ENCODE results near the gene CPED1. TPM values are rescaled to one million over a fixed set of nuclear protein-coding genes. Genes with fewer than 3 reads are reported as not detected.

The CPED1 gene
- total RNA-seq, 1 donor from 2014 or later, result 0.09 TPM

GRCh38 chr7:121160150-121161008 lies 171.9 kb downstream of the CPED1 start:
- H3K36me3 Mint-ChIP-seq (ENCODE audit: low read depth), result peaks cover 6% of the 10 kb centered on the region

GRCh38 chr7:121163699-121164098 lies 175.2 kb downstream of the CPED1 start:
- no peak for TF ChIP-seq CTCF (IDR thresholded peaks at IDR 0.05)
- H3K27ac Mint-ChIP-seq, result peak overlapping the region; percentile 20
- no peaks in the 10 kb centered on the region for H3K9me3 Mint-ChIP-seq
- ChIA-PET POLR2A (interaction anchor here (2.9 kb wide), 1 partner anchor 166 kb away, joined by 9 read pairs; no protein-coding TSS in a partner anchor), CTCF (interaction anchor here (0.9 to 2.7 kb wide), 12 partner anchors 28 to 204 kb away, joined by 3 to 15 read pairs (median 4); partner anchors contain the start of gene CPED1)
- no peak for DNase-seq
- H3K27me3 Mint-ChIP-seq, result no peaks in the 10 kb centered on the region
- peaks cover 40% of the 10 kb centered on the region for H3K4me1 Mint-ChIP-seq
- H3K36me3 Mint-ChIP-seq (ENCODE audit: low read depth), result peaks cover 4% of the 10 kb centered on the region
- peak; percentile 37 for ATAC-seq (ENCODE audit: low read depth)
- H3K4me3 Mint-ChIP-seq, result no peak overlapping the region
- intact Hi-C loops (cut with micrococcal nuclease), result loop anchor here (1.0 to 5.0 kb wide), 5 partner anchors 8 to 174 kb away; no protein-coding TSS in a partner anchor

More at GRCh38 chr7:121160150-121161008, 171.9 kb downstream of the CPED1 start:
- peaks cover 27% of the 10 kb centered on the region for H3K4me1 Mint-ChIP-seq
- no peaks in the 10 kb centered on the region for H3K27me3 Mint-ChIP-seq
- DNase-seq (no peak), ATAC-seq (ENCODE audit: low read depth) (no peak)
- no peak overlapping the region for H3K4me3 Mint-ChIP-seq
- H3K9me3 Mint-ChIP-seq, result peaks cover 8% of the 10 kb centered on the region
- intact Hi-C loops (cut with micrococcal nuclease), result loop anchor here (5.0 kb wide), 1 partner anchor 33 kb away; no protein-coding TSS in a partner anchor
- no peak overlapping the region for H3K27ac Mint-ChIP-seq
- POLR2A ChIA-PET, result no interaction called here
- CTCF ChIA-PET, result interaction anchor here (0.9 to 1.0 kb wide), 2 partner anchors 177 to 208 kb away, joined by 4 read pairs; no protein-coding TSS in a partner anchor
- no peak for TF ChIP-seq CTCF (IDR thresholded peaks at IDR 0.05)

GRCh38 chr7:121164247-121164646 lies 175.7 kb downstream of the CPED1 start:
- Mint-ChIP-seq H3K9me3 (no peaks in the 10 kb centered on the region), H3K4me1 (peaks cover 40% of the 10 kb centered on the region), H3K36me3 (ENCODE audit: low read depth) (peaks cover 4% of the 10 kb centered on the region), H3K4me3 (no peak overlapping the region), H3K27me3 (no peaks in the 10 kb centered on the region), H3K27ac (peak overlapping the region; percentile 20)
- ChIA-PET POLR2A (interaction anchor here (2.9 kb wide), 1 partner anchor 165 kb away, joined by 9 read pairs; no protein-coding TSS in a partner anchor), CTCF (interaction anchor here (0.9 to 2.7 kb wide), 10 partner anchors 28 to 203 kb away, joined by 3 to 15 read pairs (median 4); partner anchors contain the start of gene CPED1)
- intact Hi-C loops (cut with micrococcal nuclease), result loop anchor here (5.0 kb wide), 1 partner anchor 37 kb away; no protein-coding TSS in a partner anchor
- TF ChIP-seq CTCF (IDR thresholded peaks at IDR 0.05), result no peak
- no peak for DNase-seq
- ATAC-seq (ENCODE audit: low read depth), result no peak

DNA sequence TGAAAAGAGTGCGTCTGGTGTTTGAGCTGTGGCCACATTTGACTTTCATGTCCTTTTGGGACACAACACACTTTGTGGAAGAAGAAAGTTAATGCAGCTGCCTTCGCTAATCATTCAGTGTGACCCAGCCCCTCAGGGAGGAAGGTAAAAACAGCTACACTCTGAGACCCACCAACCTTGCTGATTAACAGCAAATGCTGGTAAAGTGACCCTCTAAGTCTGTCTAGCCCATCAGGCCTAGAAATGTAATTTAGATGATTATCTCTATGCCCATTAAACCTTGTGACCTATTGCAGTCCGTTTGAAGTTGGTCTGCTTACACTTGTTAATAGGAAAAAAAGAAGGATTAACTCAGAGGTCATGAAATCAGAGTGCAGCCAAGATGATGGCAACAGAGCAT lies 178.4 kb downstream of the CPED1 start:
- POLR2A ChIA-PET, result interaction anchor here (1.4 kb wide), 1 partner anchor 13 kb away, joined by 4 read pairs; no protein-coding TSS in a partner anchor
- intact Hi-C loops (cut with micrococcal nuclease), result no loop called here
- H3K27ac Mint-ChIP-seq, result peak overlapping the region; percentile 56

More for the DNA sequence above, 178.4 kb downstream of the CPED1 start:
- peaks cover 6% of the 10 kb centered on the region for H3K36me3 Mint-ChIP-seq (ENCODE audit: low read depth)
- H3K9me3 Mint-ChIP-seq, result no peaks in the 10 kb centered on the region
- no peak for DNase-seq
- H3K27me3 Mint-ChIP-seq, result no peaks in the 10 kb centered on the region
- H3K4me1 Mint-ChIP-seq, result peaks cover 48% of the 10 kb centered on the region
- CTCF ChIA-PET, result interaction anchor here (0.7 to 1.3 kb wide), 2 partner anchors 16 to 170 kb away, joined by 3 to 5 read pairs; no protein-coding TSS in a partner anchor
- no peak for TF ChIP-seq CTCF (IDR thresholded peaks at IDR 0.05)
- no peak for ATAC-seq (ENCODE audit: low read depth)
- H3K4me3 Mint-ChIP-seq, result no peak overlapping the region
